Measurements from ENCODE around the gene TMBIM4. TPM values are rescaled to one million over a fixed set of nuclear protein-coding genes. Genes with fewer than 3 reads are reported as not detected.
A peak's percentile ranks its signal among the peaks of the same experiment; 100 is the strongest.

Gene TMBIM4
- total RNA-seq, 2 donors from 2014 or later, result 18.7 to 21.9 TPM

GRCh38 chr12:66199831-66200509 is 30.2 kb upstream of the TMBIM4 start:
- DNase-seq, result no peak
- H3K9me3 ChIP-seq (ENCODE audit: control insufficient read depth, low read length), result peaks cover 8% of the 10 kb centered on the region
- H3K4me3 ChIP-seq (ENCODE audit: low read length), result no peak overlapping the region
- H3K4me1 ChIP-seq (ENCODE audit: control insufficient read depth, insufficient read depth, low read length), result no peaks in the 10 kb centered on the region
- H3K9ac ChIP-seq (ENCODE audit: extremely low read depth, low read length, poor library complexity, severe bottlenecking), result no peak overlapping the region
- H3K27me3 Mint-ChIP-seq (ENCODE audit: insufficient read depth), result no peaks in the 10 kb centered on the region
- H3K27me3 ChIP-seq (ENCODE audit: control insufficient read depth, insufficient read depth, low read length, poor library complexity, severe bottlenecking), result no peaks in the 10 kb centered on the region
- H3K36me3 ChIP-seq (ENCODE audit: control insufficient read depth, insufficient read depth, low read length), result no peaks in the 10 kb centered on the region
- H3K36me3 Mint-ChIP-seq (ENCODE audit: low read depth), result no peaks in the 10 kb centered on the region
- no peak for TF ChIP-seq CTCF (conservative IDR thresholded peaks at IDR 0.05)
- no peak overlapping the region for H3K4me3 Mint-ChIP-seq
- no peak overlapping the region for H3K27ac Mint-ChIP-seq
- peaks cover 10% of the 10 kb centered on the region for H3K9me3 Mint-ChIP-seq
- peaks cover 10% of the 10 kb centered on the region for H3K4me1 Mint-ChIP-seq
- H3K27ac ChIP-seq (ENCODE audit: low read depth, low read length), result no peak overlapping the region

- Histone ChIP-seq H3K27ac (ENCODE audit: low read depth, low read length) (no peak overlapping the region), H3K9me3 (ENCODE audit: control insufficient read depth, low read length) (peaks cover 8% of the 10 kb centered on the region), H3K36me3 (ENCODE audit: control insufficient read depth, insufficient read depth, low read length) (no peaks in the 10 kb centered on the region), H3K4me1 (ENCODE audit: control insufficient read depth, insufficient read depth, low read length) (no peaks in the 10 kb centered on the region), H3K9ac (ENCODE audit: extremely low read depth, low read length, poor library complexity, severe bottlenecking) (no peak overlapping the region), H3K4me3 (ENCODE audit: low read length) (no peak overlapping the region), H3K27me3 (ENCODE audit: control insufficient read depth, insufficient read depth, low read length, poor library complexity, severe bottlenecking) (no peaks in the 10 kb centered on the region)
- DNase-seq, result no peak
- H3K4me3 Mint-ChIP-seq, result no peak overlapping the region
- no peaks in the 10 kb centered on the region for H3K36me3 Mint-ChIP-seq (ENCODE audit: low read depth)
- 87 to 100% methylated on average over 2 to 3 of the region's 3 CpGs for WGBS, 2 experiments (ENCODE audit: insufficient coverage in 1 of 2, insufficient read length in 1 of 2)
- no peak overlapping the region for H3K27ac Mint-ChIP-seq
- H3K9me3 Mint-ChIP-seq, result peaks cover 10% of the 10 kb centered on the region
- no peak for TF ChIP-seq CTCF (conservative IDR thresholded peaks at IDR 0.05)
- peaks cover 10% of the 10 kb centered on the region for H3K4me1 Mint-ChIP-seq
- peaks cover 1% of the 10 kb centered on the region for H3K27me3 Mint-ChIP-seq (ENCODE audit: insufficient read depth)
These were observed 29.3 kb upstream of the TMBIM4 start for GRCh38 chr12:66199141-66199540.

- Mint-ChIP-seq H3K27ac (no peak overlapping the region), H3K36me3 (ENCODE audit: low read depth) (no peaks in the 10 kb centered on the region), H3K9me3 (peaks cover 10% of the 10 kb centered on the region), H3K4me1 (peaks cover 10% of the 10 kb centered on the region), H3K27me3 (ENCODE audit: insufficient read depth) (peaks cover 2% of the 10 kb centered on the region), H3K4me3 (no peak overlapping the region)
- Histone ChIP-seq H3K9ac (ENCODE audit: extremely low read depth, low read length, poor library complexity, severe bottlenecking) (no peak overlapping the region), H3K4me1 (ENCODE audit: control insufficient read depth, insufficient read depth, low read length) (no peaks in the 10 kb centered on the region), H3K27ac (ENCODE audit: low read depth, low read length) (no peak overlapping the region), H3K9me3 (ENCODE audit: control insufficient read depth, low read length) (peaks cover 8% of the 10 kb centered on the region), H3K36me3 (ENCODE audit: control insufficient read depth, insufficient read depth, low read length) (no peaks in the 10 kb centered on the region), H3K27me3 (ENCODE audit: control insufficient read depth, insufficient read depth, low read length, poor library complexity, severe bottlenecking) (no peaks in the 10 kb centered on the region), H3K4me3 (ENCODE audit: low read length) (no peak overlapping the region)
- TF ChIP-seq CTCF (conservative IDR thresholded peaks at IDR 0.05), result no peak
- whole genome bisulfite sequencing, 2 experiments (ENCODE audit: insufficient coverage in 1 of 2, insufficient read length in 1 of 2), result 93% methylated on average over 3 of the region's 3 CpGs
- DNase-seq, result peak; percentile 18
These were observed 27.7 kb upstream of the TMBIM4 start for GRCh38 chr12:66197495-66197921.

All from endodermal cell (in vitro differentiated cells).